Mesendoderm (in vitro differentiated cells): ENCODE measurements around the gene HMCN2.

ENCODE experiments used
- DNase-seq: peaks from one replicate; pipeline ENCODE4 v3.0.0; 2013
- H2AK5ac ChIP-seq: 2 replicates; pipeline ENCODE4 v1.6.1; 2013; ENCODE audit warnings: low read length, inconsistent platforms
- H2BK120ac ChIP-seq: 2 replicates; pipeline ENCODE4 v1.6.1; 2013; ENCODE audit warnings: low read depth, mild to moderate bottlenecking, low read length, moderate library complexity, mixed read lengths
- H2BK15ac ChIP-seq: replicated peaks from 2 replicates; pipeline ENCODE4 v1.6.1; 2013; ENCODE audit warnings: low read depth, mild to moderate bottlenecking, moderate library complexity
- H2BK5ac ChIP-seq: 2 replicates; pipeline ENCODE4 v1.6.1; 2013; ENCODE audit warnings: low read length, inconsistent platforms
- H3K18ac ChIP-seq: 2 replicates; pipeline ENCODE4 v1.6.1; 2013; ENCODE audit warnings: mild to moderate bottlenecking, low read length, mixed read lengths
- H3K23ac ChIP-seq: one replicate; pipeline ENCODE4 v1.6.1; 2013; ENCODE audit warnings: low read length
- H3K27ac ChIP-seq: 2 replicates; pipeline ENCODE4 v1.5.1; 2013; ENCODE audit warnings: low read depth, mild to moderate bottlenecking, inconsistent platforms, low read length, moderate library complexity
- H3K27me3 ChIP-seq: 2 replicates; pipeline ENCODE4 v1.6.1; 2013; ENCODE audit warnings: low read length, control low read depth, mild to moderate bottlenecking, inconsistent platforms; ENCODE audit not compliant: insufficient read depth, poor library complexity
- H3K36me3 ChIP-seq: 2 replicates; pipeline ENCODE4 v1.6.1; 2013; ENCODE audit warnings: low read length, inconsistent platforms; ENCODE audit not compliant: control insufficient read depth, insufficient read depth
- H3K4ac ChIP-seq: one replicate; pipeline ENCODE4 v1.6.1; 2013; ENCODE audit warnings: low read depth, mild to moderate bottlenecking, low read length, moderate library complexity
- H3K4me1 ChIP-seq: 2 replicates; pipeline ENCODE4 v1.6.1; 2013; ENCODE audit warnings: low read depth, low read length, inconsistent platforms; ENCODE audit not compliant: control insufficient read depth
- H3K4me2 ChIP-seq: 2 replicates; pipeline ENCODE4 v1.6.1; 2013; ENCODE audit warnings: low read length
- H3K4me3 ChIP-seq: 2 replicates; pipeline ENCODE4 v1.5.1; 2013; ENCODE audit warnings: mild to moderate bottlenecking, low read length
- H3K56ac ChIP-seq: one replicate; pipeline ENCODE4 v1.6.1; 2013; ENCODE audit warnings: low read length
- H3K79me1 ChIP-seq: 2 replicates; pipeline ENCODE4 v1.6.1; 2013; ENCODE audit warnings: low read length, inconsistent platforms
- H3K79me2 ChIP-seq: 2 replicates; pipeline ENCODE4 v1.6.1; 2013; ENCODE audit warnings: mild to moderate bottlenecking, low read length; ENCODE audit not compliant: control insufficient read depth, insufficient read depth
- H3K9ac ChIP-seq: 2 replicates; pipeline ENCODE4 v1.6.1; 2013; ENCODE audit warnings: low read length, inconsistent platforms
- H4K5ac ChIP-seq: one replicate; pipeline ENCODE4 v1.6.1; 2013; ENCODE audit warnings: low read length
- H4K8ac ChIP-seq: one replicate; pipeline ENCODE4 v1.6.1; 2013; ENCODE audit warnings: low read depth, mild to moderate bottlenecking, control low read depth, low read length, moderate library complexity
- WGBS: extraction: QIAGEN DNeasy Blood & Tissue Kit; methylation state at CpG from one replicate; pipeline ENCODE4 v1.1.7; 2013; ENCODE audit warnings: low lambda C conversion rate, missing lambda C conversion rate; ENCODE audit not compliant: insufficient coverage; ENCODE audit errors: extremely low coverage; 5-methylcytosine and 5-hydroxymethylcytosine counted together

The HMCN2 gene

GRCh38 chr9:130387905-130388304, 122.3 kb downstream of the HMCN2 start:
- Histone ChIP-seq H3K27me3 (no peaks in the 10 kb centered on the region), H2BK5ac (no peak overlapping the region)

GRCh38 chr9:130390390-130390789, 124.8 kb downstream of the HMCN2 start:
- Histone ChIP-seq H4K5ac (no peak overlapping the region), H2BK15ac (no peak overlapping the region), H3K4me1 (no peaks in the 10 kb centered on the region), H3K23ac (no peak overlapping the region), H3K79me2 (no peaks in the 10 kb centered on the region), H2BK120ac (no peak overlapping the region), H3K18ac (no peak overlapping the region), H3K79me1 (no peaks in the 10 kb centered on the region), H3K56ac (peak overlapping the region; percentile 39), H3K9ac (no peak overlapping the region), H4K8ac (no peak overlapping the region), H3K36me3 (no peaks in the 10 kb centered on the region), H3K4me2 (no peak overlapping the region), H3K27ac (no peak overlapping the region), H3K4ac (no peak overlapping the region), H2AK5ac (no peak overlapping the region), H2BK5ac (no peak overlapping the region), H3K27me3 (no peaks in the 10 kb centered on the region), H3K4me3 (no peak overlapping the region)
- peak; percentile 31 for DNase-seq
- WGBS = no CpG with 5 or more reads among the region's 7 CpGs

More at GRCh38 chr9:130387905-130388304, 122.3 kb downstream of the HMCN2 start:
- DNase-seq = peak; percentile 44
- Histone ChIP-seq H3K27ac (no peak overlapping the region), H3K36me3 (no peaks in the 10 kb centered on the region), H3K4me1 (no peaks in the 10 kb centered on the region), H3K79me2 (no peaks in the 10 kb centered on the region), H2BK120ac (no peak overlapping the region), H3K23ac (no peak overlapping the region), H3K9ac (no peak overlapping the region), H3K79me1 (no peaks in the 10 kb centered on the region), H4K8ac (no peak overlapping the region), H2BK15ac (no peak overlapping the region), H3K4ac (no peak overlapping the region), H3K4me2 (no peak overlapping the region), H3K18ac (no peak overlapping the region), H3K56ac (no peak overlapping the region), H3K4me3 (no peak overlapping the region), H2AK5ac (no peak overlapping the region), H4K5ac (no peak overlapping the region)
- no CpG with 5 or more reads among the region's 4 CpGs for WGBS

DNA sequence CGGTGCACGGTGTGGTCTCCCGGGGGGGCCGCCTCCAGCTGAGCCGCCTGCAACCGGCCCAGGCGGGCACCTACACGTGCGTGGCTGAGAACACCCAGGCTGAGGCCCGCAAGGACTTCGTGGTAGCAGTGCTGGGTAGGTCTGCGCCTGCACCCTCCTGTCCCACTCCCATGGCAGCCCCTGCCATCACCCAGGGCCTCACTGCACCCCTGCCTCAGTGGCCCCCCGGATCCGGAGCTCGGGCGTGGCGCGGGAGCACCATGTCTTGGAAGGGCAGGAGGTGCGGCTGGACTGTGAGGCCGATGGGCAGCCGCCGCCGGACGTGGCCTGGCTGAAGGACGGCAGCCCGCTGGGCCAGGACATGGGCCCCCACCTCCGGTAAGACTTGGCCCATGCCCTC, 125.4 kb downstream of the HMCN2 start:
- no peaks in the 10 kb centered on the region for H3K27me3 ChIP-seq
- H2BK15ac ChIP-seq = no peak overlapping the region
- DNase-seq = no peak
- H3K23ac ChIP-seq = no peak overlapping the region
- no peaks in the 10 kb centered on the region for H3K79me1 ChIP-seq
- H3K4me1 ChIP-seq = no peaks in the 10 kb centered on the region
- no peak overlapping the region for H3K27ac ChIP-seq
- no peak overlapping the region for H3K4ac ChIP-seq
- no peaks in the 10 kb centered on the region for H3K79me2 ChIP-seq
- no peak overlapping the region for H3K18ac ChIP-seq
- no CpG with 5 or more reads among the region's 27 CpGs for WGBS
- H2AK5ac ChIP-seq = no peak overlapping the region
- H4K8ac ChIP-seq = no peak overlapping the region
- no peak overlapping the region for H3K56ac ChIP-seq
- H3K4me3 ChIP-seq = no peak overlapping the region
- no peak overlapping the region for H3K9ac ChIP-seq
- H3K4me2 ChIP-seq = no peak overlapping the region
- H4K5ac ChIP-seq = no peak overlapping the region
- no peak overlapping the region for H2BK5ac ChIP-seq
- H2BK120ac ChIP-seq = no peak overlapping the region
- H3K36me3 ChIP-seq = no peaks in the 10 kb centered on the region

- Histone ChIP-seq H2BK5ac (no peak overlapping the region), H3K4me1 (no peaks in the 10 kb centered on the region), H3K9ac (no peak overlapping the region), H3K56ac (no peak overlapping the region), H3K36me3 (no peaks in the 10 kb centered on the region), H2BK120ac (no peak overlapping the region), H3K4me3 (no peak overlapping the region), H3K4ac (no peak overlapping the region), H3K27me3 (no peaks in the 10 kb centered on the region), H3K27ac (no peak overlapping the region), H4K5ac (no peak overlapping the region), H2AK5ac (no peak overlapping the region), H3K4me2 (no peak overlapping the region), H3K23ac (no peak overlapping the region), H2BK15ac (no peak overlapping the region), H3K18ac (no peak overlapping the region), H4K8ac (no peak overlapping the region), H3K79me1 (no peaks in the 10 kb centered on the region), H3K79me2 (no peaks in the 10 kb centered on the region)
- DNase-seq = no peak
- WGBS = no CpG with 5 or more reads among the region's 13 CpGs
Measured at GRCh38 chr9:130391866-130392265, 126.3 kb downstream of the HMCN2 start.

DNA sequence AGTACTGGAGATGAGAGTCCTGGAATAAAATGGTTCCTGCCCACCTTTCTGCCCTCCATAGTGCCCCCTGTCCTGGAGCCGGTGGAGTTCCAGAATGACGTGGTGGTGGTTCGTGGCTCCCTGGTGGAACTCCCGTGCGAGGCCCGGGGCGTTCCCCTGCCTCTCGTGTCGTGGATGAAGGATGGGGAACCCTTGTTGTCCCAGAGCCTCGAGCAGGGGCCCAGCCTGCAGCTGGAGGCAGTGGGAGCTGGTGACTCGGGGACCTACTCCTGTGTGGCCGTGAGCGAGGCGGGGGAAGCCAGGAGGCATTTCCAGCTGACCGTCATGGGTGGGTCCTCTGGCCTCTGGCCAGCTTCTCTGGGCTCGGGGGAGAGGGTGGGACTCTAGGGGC, 128.1 kb downstream of the HMCN2 start:
- Histone ChIP-seq H3K79me1 (no peaks in the 10 kb centered on the region), H2BK15ac (no peak overlapping the region), H3K27ac (no peak overlapping the region), H3K4me3 (no peak overlapping the region), H3K4me1 (no peaks in the 10 kb centered on the region), H3K9ac (no peak overlapping the region), H2BK5ac (no peak overlapping the region), H3K23ac (no peak overlapping the region), H2AK5ac (no peak overlapping the region), H2BK120ac (no peak overlapping the region), H3K4me2 (no peak overlapping the region), H3K18ac (no peak overlapping the region), H3K27me3 (no peaks in the 10 kb centered on the region), H4K8ac (no peak overlapping the region), H4K5ac (no peak overlapping the region), H3K79me2 (no peaks in the 10 kb centered on the region), H3K4ac (no peak overlapping the region), H3K36me3 (no peaks in the 10 kb centered on the region), H3K56ac (no peak overlapping the region)
- DNase-seq = no peak
- no CpG with 5 or more reads among the region's 16 CpGs for WGBS

GRCh38 chr9:130394320-130394719, 128.8 kb downstream of the HMCN2 start:
- no peak overlapping the region for H4K5ac ChIP-seq
- H3K9ac ChIP-seq = no peak overlapping the region
- no peaks in the 10 kb centered on the region for H3K79me2 ChIP-seq
- no peak overlapping the region for H3K18ac ChIP-seq
- no peak overlapping the region for H2BK15ac ChIP-seq
- H3K27me3 ChIP-seq = no peaks in the 10 kb centered on the region
- no peak overlapping the region for H4K8ac ChIP-seq
- no peak overlapping the region for H3K4me3 ChIP-seq
- H2BK120ac ChIP-seq = no peak overlapping the region
- H3K27ac ChIP-seq = no peak overlapping the region
- H3K4ac ChIP-seq = no peak overlapping the region
- DNase-seq = no peak
- WGBS = no CpG with 5 or more reads among the region's 11 CpGs
- no peak overlapping the region for H3K23ac ChIP-seq
- H3K79me1 ChIP-seq = no peaks in the 10 kb centered on the region
- H3K4me2 ChIP-seq = no peak overlapping the region
- H3K4me1 ChIP-seq = no peaks in the 10 kb centered on the region
- no peak overlapping the region for H2AK5ac ChIP-seq
- H3K56ac ChIP-seq = no peak overlapping the region
- no peak overlapping the region for H2BK5ac ChIP-seq
- H3K36me3 ChIP-seq = no peaks in the 10 kb centered on the region
